ENCODE data around the gene TTYH1. TPM values are rescaled to one million over a fixed set of nuclear protein-coding genes. Genes with fewer than 3 reads are reported as not detected.

Gene TTYH1
- total and polyA plus RNA-seq, 4 donors, result 0.05 to 0.46 (median 0.18) TPM; not detected in 1

- no peak overlapping the region for H3K4me3 ChIP-seq
- H3K4me1 ChIP-seq (ENCODE audit: control insufficient read depth in 5 of 5, insufficient read depth in 5 of 5, low read length in 5 of 5), result peaks cover 0 to 2% (median 0%) of the 10 kb centered on the region in 5 donors
- no peak overlapping the region for H3K27ac ChIP-seq (ENCODE audit: low read depth in 1 of 2, low read length in 1 of 2)
- no peak for TF ChIP-seq CTCF (IDR thresholded peaks at IDR 0.05; ENCODE audit: control extremely low read depth, extremely low read depth)
- no peaks in the 10 kb centered on the region for H3K9me3 ChIP-seq (ENCODE audit: control insufficient read depth in 4 of 4, insufficient read depth in 3 of 4, low read length in 3 of 4)
- H3K27me3 ChIP-seq (ENCODE audit: control insufficient read depth in 3 of 3, insufficient read depth in 3 of 3, low read length in 2 of 3), result peaks cover 0 to 2% (median 0%) of the 10 kb centered on the region in 3 donors
- WGBS, 2 donors, result 39 to 69% methylated on average over 2 of the region's 2 CpGs
- H3K9ac ChIP-seq (ENCODE audit: insufficient read depth in 1 of 2, low read length in 2 of 2), result no peak overlapping the region
- no peaks in the 10 kb centered on the region for H3K36me3 ChIP-seq (ENCODE audit: control insufficient read depth in 4 of 4, insufficient read depth in 4 of 4, low read length in 4 of 4)
- DNase-seq (no peak), ATAC-seq (ENCODE audit: insufficient read depth, low FRiP score) (no peak)
Measured at GRCh38 chr19:54480051-54480450, 64.8 kb downstream of the TTYH1 start.

GRCh38 chr19:54481326-54481930 lies 66.2 kb downstream of the TTYH1 start:
- 12 to 14% methylated on average over 16 of the region's 16 CpGs for WGBS, 2 donors
- Histone ChIP-seq H3K9me3 (ENCODE audit: control insufficient read depth in 4 of 4, insufficient read depth in 3 of 4, low read length in 3 of 4) (no peaks in the 10 kb centered on the region), H3K36me3 (ENCODE audit: control insufficient read depth in 4 of 4, insufficient read depth in 4 of 4, low read length in 4 of 4) (no peaks in the 10 kb centered on the region), H3K27ac (ENCODE audit: low read depth in 1 of 2, low read length in 1 of 2) (no peak overlapping the region), H3K4me1 (ENCODE audit: control insufficient read depth in 5 of 5, insufficient read depth in 5 of 5, low read length in 5 of 5) (peaks cover 0 to 2% (median 0%) of the 10 kb centered on the region in 5 donors), H3K9ac (ENCODE audit: insufficient read depth in 1 of 2, low read length in 2 of 2) (no peak overlapping the region), H3K4me3 (no peak overlapping the region), H3K27me3 (ENCODE audit: control insufficient read depth in 3 of 3, insufficient read depth in 3 of 3, low read length in 2 of 3) (peaks cover 0 to 2% (median 0%) of the 10 kb centered on the region in 3 donors)
- DNase-seq (peak; percentile 59 to 75 (median 63)), ATAC-seq (ENCODE audit: insufficient read depth, low FRiP score) (no peak)
- TF ChIP-seq CTCF (IDR thresholded peaks at IDR 0.05; ENCODE audit: control extremely low read depth, extremely low read depth), result peak; percentile 40

- no peak for TF ChIP-seq CTCF (IDR thresholded peaks at IDR 0.05; ENCODE audit: control extremely low read depth, extremely low read depth)
- ATAC-seq (ENCODE audit: insufficient read depth, low FRiP score) (no peak), DNase-seq (no peak)
- no peak overlapping the region for H3K9ac ChIP-seq (ENCODE audit: insufficient read depth in 1 of 2, low read length in 2 of 2)
- no peak overlapping the region for H3K27ac ChIP-seq (ENCODE audit: low read depth in 1 of 2, low read length in 1 of 2)
- WGBS, 2 donors, result 24 to 63% methylated on average over 3 of the region's 3 CpGs
- peaks cover 0 to 2% (median 0%) of the 10 kb centered on the region in 3 donors for H3K27me3 ChIP-seq (ENCODE audit: control insufficient read depth in 3 of 3, insufficient read depth in 3 of 3, low read length in 2 of 3)
- peaks cover 0 to 2% (median 0%) of the 10 kb centered on the region in 5 donors for H3K4me1 ChIP-seq (ENCODE audit: control insufficient read depth in 5 of 5, insufficient read depth in 5 of 5, low read length in 5 of 5)
- no peak overlapping the region for H3K4me3 ChIP-seq
- H3K9me3 ChIP-seq (ENCODE audit: control insufficient read depth in 4 of 4, insufficient read depth in 3 of 4, low read length in 3 of 4), result no peaks in the 10 kb centered on the region
- H3K36me3 ChIP-seq (ENCODE audit: control insufficient read depth in 4 of 4, insufficient read depth in 4 of 4, low read length in 4 of 4), result no peaks in the 10 kb centered on the region
Measured at GRCh38 chr19:54482889-54483288, 67.6 kb downstream of the TTYH1 start.

- ATAC-seq (ENCODE audit: insufficient read depth, low FRiP score) (no peak), DNase-seq (no peak)
- Histone ChIP-seq H3K27ac (ENCODE audit: low read depth in 1 of 2, low read length in 1 of 2) (no peak overlapping the region), H3K27me3 (ENCODE audit: control insufficient read depth in 3 of 3, insufficient read depth in 3 of 3, low read length in 2 of 3) (peaks cover 0 to 2% (median 0%) of the 10 kb centered on the region in 3 donors), H3K4me3 (no peak overlapping the region), H3K9ac (ENCODE audit: insufficient read depth in 1 of 2, low read length in 2 of 2) (no peak overlapping the region), H3K36me3 (ENCODE audit: control insufficient read depth in 4 of 4, insufficient read depth in 4 of 4, low read length in 4 of 4) (no peaks in the 10 kb centered on the region), H3K4me1 (ENCODE audit: control insufficient read depth in 5 of 5, insufficient read depth in 5 of 5, low read length in 5 of 5) (no peaks in the 10 kb centered on the region), H3K9me3 (ENCODE audit: control insufficient read depth in 4 of 4, insufficient read depth in 3 of 4, low read length in 3 of 4) (no peaks in the 10 kb centered on the region)
- no peak for TF ChIP-seq CTCF (IDR thresholded peaks at IDR 0.05; ENCODE audit: control extremely low read depth, extremely low read depth)
- WGBS, 2 donors, result 79% methylated on average over 10 of the region's 10 CpGs
Measured at GRCh38 chr19:54484451-54484850, 69.2 kb downstream of the TTYH1 start.

Measured in lung (tissue), 12 donors.